Right lobe of liver (tissue), 6 donors: ENCODE data around the gene MRPS18B. TPM values are rescaled to one million over a fixed set of nuclear protein-coding genes. Genes with fewer than 3 reads are reported as not detected.

Source experiments
- ATAC-seq, 4 donors: fragments of 200-7000 bp; cut with Tn5 transposase; one replicate each; pipeline ENCODE4 v1.9.1; 2020; ENCODE audit warnings: mild to moderate bottlenecking in 4 of 4, moderate library complexity in 4 of 4
- DNase-seq, 3 donors: peaks; one replicate each; pipeline ENCODE4 v3.0.0-alpha.2; 2020
- H3K27ac ChIP-seq, 3 donors: fragments of 200-600 bp; one replicate each; pipeline ENCODE4 v1.8.0; 2022
- H3K27me3 ChIP-seq, 2 donors: fragments of 200-600 bp; one replicate each; pipeline ENCODE4 v1.8.0; 2022
- H3K36me3 ChIP-seq, 4 donors: fragments of 200-600 bp; sonication (generic) in 1 of 4; one replicate each; pipeline versions ENCODE4 v1.5.1 to v1.8.0; 2017 to 2022; ENCODE audit warnings: control low read depth in 1 of 4
- H3K4me1 ChIP-seq, 4 donors: fragments of 200-600 bp; sonication (generic) in 1 of 4; one replicate each; pipeline versions ENCODE4 v1.5.1 to v1.8.0; 2017 to 2022; ENCODE audit warnings: control low read depth in 1 of 4
- H3K4me3 ChIP-seq, 3 donors: fragments of 200-600 bp; one replicate each; pipeline ENCODE4 v1.8.0; 2022
- H3K9me3 ChIP-seq, 4 donors: fragments of 200-600 bp; sonication (generic) in 1 of 4; one replicate each; pipeline versions ENCODE4 v1.5.1 to v1.8.0; 2017 to 2022; ENCODE audit warnings: control low read depth in 1 of 4
- CTCF ChIP-seq, 4 donors: fragments of 200-600 bp in 3 of 4; fragments of 450-650 bp in 1 of 4; IDR thresholded peaks; one replicate each; pipeline versions ENCODE4 v1.5.1 to v1.8.0; 2016 to 2022; ENCODE audit warnings: antibody characterized with exemption in 4 of 4, mild to moderate bottlenecking in 2 of 4
- POLR2A ChIP-seq: fragments of 450-650 bp; IDR thresholded peaks from one replicate; pipeline ENCODE4 v1.6.1; 2017; ENCODE audit warnings: antibody characterized with exemption, mild to moderate bottlenecking
- WGBS: methylation state at CpG from one replicate; pipeline ENCODE4 v1.1.6; 2018; ENCODE audit warnings: low coverage, low lambda C conversion rate; ENCODE audit not compliant: insufficient coverage; ENCODE audit errors: missing lambda C conversion rate; 5-methylcytosine and 5-hydroxymethylcytosine counted together
- intact Hi-C, 2 donors: fragments of 100-400 bp; cut with DNase I; formaldehyde crosslinking; loops; one replicate each; pipeline versions ENCODE4 v1.11.2 to v1.14.1; 2022
- total RNA-seq, 6 experiments: library from RNA; depleted of rRNA in 2 of 6; stranded (reverse); fragments of >200 nt in 2 of 6; fragmentation: NEBNext Ultra II Directional in 3 of 6; extraction: Animal tissue kit (Norgen Biotek cat#: 25700) in 3 of 6; gene quantifications; one replicate each; pipeline versions ENCODE4 v1.1.0 to v1.2.4, GENCODE V29; 2016 to 2023
- donor health status: DM: no; HTN: yes; CAD: no.
- donor health status: DM: no; HTN: no; CAD: no.
- donor health status: DM: no; HTN: no; CAD: no.
- donor health status: DM: no; HTN: yes; CAD: no.
- donor health status: DM: no; HTN: yes; CAD: no.

Gene MRPS18B
- total RNA-seq, 6 experiments from 2014 or later: 43.3 to 73.9 (median 56.2) TPM

DNA sequence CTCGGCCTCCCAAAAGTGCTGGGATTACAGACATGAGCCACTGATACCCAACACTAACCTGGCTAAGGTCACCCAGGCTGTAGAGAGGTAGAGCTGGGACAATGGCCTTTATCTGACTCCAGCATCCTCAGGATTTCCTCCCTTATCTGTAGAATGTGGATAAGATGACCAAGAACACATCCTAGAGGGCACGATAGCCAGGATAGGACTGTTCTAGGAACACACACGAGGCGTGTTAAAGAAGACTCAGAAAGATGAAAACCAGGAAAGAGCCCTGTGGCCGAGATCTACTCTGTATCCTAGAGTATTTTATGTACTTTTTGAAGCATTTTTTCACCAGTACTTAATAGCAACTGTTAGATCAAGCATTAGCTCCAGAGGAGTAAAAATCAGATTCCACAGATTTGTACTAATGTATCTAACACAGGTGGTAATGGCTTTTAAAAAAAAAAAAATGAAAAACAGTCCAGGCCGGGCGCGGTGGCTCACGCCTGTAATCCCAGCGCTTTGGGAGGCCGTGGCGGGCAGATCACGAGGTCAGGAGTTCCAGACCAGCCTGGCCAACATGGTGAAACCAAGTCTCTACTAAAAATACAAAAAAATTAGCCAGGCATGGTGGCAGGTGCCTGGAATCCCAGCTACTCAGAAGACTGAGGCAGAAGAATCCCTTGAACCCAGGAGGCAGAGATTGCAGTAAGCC is 17.9 kb upstream of the MRPS18B start:
- Histone ChIP-seq H3K36me3 (peaks cover 13 to 44% (median 29%) of the 10 kb centered on the region in 4 donors), H3K4me3 (no peak overlapping the region), H3K9me3 (no peaks in the 10 kb centered on the region), H3K27ac (no peak overlapping the region), H3K4me1 (no peaks in the 10 kb centered on the region), H3K27me3 (no peaks in the 10 kb centered on the region)
- intact Hi-C loops: loop anchor here in 1 of 2 donors (10.0 kb wide), 2 partner anchors 55 to 115 kb away; partner anchors contain the start of gene HLA-E
- 67% methylated on average over 11 of the region's 13 CpGs for WGBS
- ATAC-seq (peak in 2 of 4 donors; percentile 18 to 23), DNase-seq (no peak)
- TF ChIP-seq CTCF (IDR thresholded peaks at IDR 0.05) (no peak), POLR2A (no peak)

DNA sequence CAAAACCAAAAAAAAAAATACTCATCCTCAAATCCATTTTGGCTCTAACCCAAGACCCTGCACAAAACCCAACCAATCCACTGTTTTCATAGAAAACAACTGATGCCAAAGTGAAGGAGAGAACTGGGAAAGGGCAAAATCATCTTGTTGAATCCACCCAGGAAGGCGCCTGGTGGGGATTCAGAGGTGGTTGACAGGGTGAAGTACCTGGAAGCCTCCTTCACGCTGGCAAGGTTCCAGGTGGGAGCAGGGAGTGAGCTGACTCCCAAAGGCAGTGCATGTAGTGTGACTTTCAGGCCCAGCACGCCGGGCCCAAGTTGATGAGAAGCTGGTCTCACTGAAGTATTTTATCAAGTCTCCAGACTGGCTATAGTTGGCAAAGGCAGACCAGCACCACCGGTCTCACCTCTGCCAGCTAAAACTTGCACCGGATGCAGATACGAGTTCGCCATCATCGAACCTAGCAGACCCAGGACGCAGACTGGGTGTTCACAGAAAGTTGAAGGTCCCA is 17.1 kb upstream of the MRPS18B start:
- H3K4me3 ChIP-seq: no peak overlapping the region
- peaks cover 19 to 52% (median 34%) of the 10 kb centered on the region in 4 donors for H3K36me3 ChIP-seq
- ATAC-seq: peak in 1 of 4 donors; percentile 7
- H3K9me3 ChIP-seq: no peaks in the 10 kb centered on the region
- TF ChIP-seq CTCF (IDR thresholded peaks at IDR 0.05) (no peak), POLR2A (no peak)
- no peaks in the 10 kb centered on the region for H3K27me3 ChIP-seq
- intact Hi-C loops: loop anchor here in 1 of 2 donors (10.0 kb wide), 1 partner anchor 116 kb away; the partner anchor contains the start of gene HLA-E
- H3K4me1 ChIP-seq: no peaks in the 10 kb centered on the region
- H3K27ac ChIP-seq: no peak overlapping the region
- 70% methylated on average over 8 of the region's 10 CpGs for WGBS
- peak in 2 of 3 donors; percentile 40 to 57 for DNase-seq

DNA sequence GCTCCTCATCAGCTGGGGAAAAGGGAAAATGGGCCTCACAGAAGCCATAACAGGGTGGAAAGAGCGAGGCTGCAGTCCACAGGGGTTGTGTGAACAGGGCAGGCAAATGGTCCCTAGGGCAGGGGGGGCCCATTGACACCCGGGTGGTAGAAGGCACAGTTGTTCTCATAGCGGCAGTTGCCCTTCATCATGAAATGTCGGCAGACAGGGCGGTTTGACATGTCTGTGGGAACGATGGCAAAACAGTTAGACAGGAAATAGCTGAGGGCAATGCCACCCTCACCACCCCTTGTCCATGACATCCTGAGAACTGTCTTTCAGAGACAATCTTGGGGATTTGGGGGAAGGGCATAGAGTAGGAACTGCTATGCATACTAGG is 16.2 kb upstream of the MRPS18B start:
- 62% methylated on average over 3 of the region's 6 CpGs for WGBS

More for the DNA sequence above, 16.2 kb upstream of the MRPS18B start:
- intact Hi-C loops: loop anchor here in 1 of 2 donors (10.0 kb wide), 1 partner anchor 117 kb away; the partner anchor contains the start of gene HLA-E
- Histone ChIP-seq H3K36me3 (peaks cover 19 to 61% (median 42%) of the 10 kb centered on the region in 4 donors), H3K27me3 (no peaks in the 10 kb centered on the region), H3K9me3 (no peaks in the 10 kb centered on the region), H3K4me1 (no peaks in the 10 kb centered on the region), H3K4me3 (no peak overlapping the region), H3K27ac (no peak overlapping the region)
- no peak for DNase-seq
- TF ChIP-seq CTCF (IDR thresholded peaks at IDR 0.05) (no peak), POLR2A (no peak)
- ATAC-seq: no peak
